DOHH2 (cell line): ENCODE results near the gene TMTC1.

Source experiments
- H3F3A ChIP-seq: fragments of 200-600 bp; sonication (generic), shearing (Covaris generic); 2 replicates; pipeline ENCODE4 v1.6.0; 2016; ENCODE audit warnings: antibody characterized with exemption, mild to moderate bottlenecking; ENCODE audit not compliant: control insufficient read depth, insufficient read depth
- H3K27ac ChIP-seq: fragments of 200-600 bp; sonication (generic); 2 replicates; pipeline ENCODE4 v1.5.1; 2014; ENCODE audit warnings: low read depth, mild to moderate bottlenecking, low read length, moderate library complexity
- H3K27me3 ChIP-seq: fragments of 200-600 bp; sonication (generic); 2 replicates; pipeline ENCODE4 v1.6.1; 2014; ENCODE audit warnings: mild to moderate bottlenecking, low read length, mixed read lengths; ENCODE audit not compliant: control insufficient read depth
- H3K36me3 ChIP-seq: fragments of 200-600 bp; sonication (generic); 2 replicates; pipeline ENCODE4 v1.6.1; 2014; ENCODE audit warnings: mild to moderate bottlenecking, low read length, moderate library complexity, mixed read lengths; ENCODE audit not compliant: control insufficient read depth
- H3K4me1 ChIP-seq: fragments of 200-600 bp; sonication (generic); 2 replicates; pipeline ENCODE4 v1.6.1; 2014; ENCODE audit warnings: mild to moderate bottlenecking, low read length, mixed read lengths; ENCODE audit not compliant: control insufficient read depth
- H3K4me2 ChIP-seq: fragments of 200-600 bp; sonication (generic); 2 replicates; pipeline ENCODE4 v1.6.0; 2014; ENCODE audit warnings: mild to moderate bottlenecking, low read length, moderate library complexity
- H3K4me3 ChIP-seq: fragments of 200-600 bp; sonication (generic); 2 replicates; pipeline ENCODE4 v1.5.1; 2014; ENCODE audit warnings: mild to moderate bottlenecking, low read length, mixed read lengths
- H3K79me2 ChIP-seq: fragments of 200-600 bp; sonication (generic); 2 replicates; pipeline ENCODE4 v1.6.1; 2014; ENCODE audit warnings: mild to moderate bottlenecking, low read length, mixed read lengths; ENCODE audit not compliant: control insufficient read depth
- H3K9me2 ChIP-seq: fragments of 200-600 bp; sonication (generic); replicated peaks from 2 replicates; pipeline ENCODE4 v1.6.1; 2014; ENCODE audit warnings: mild to moderate bottlenecking, low read length, mixed read lengths; ENCODE audit not compliant: control insufficient read depth
- H3K9me3 ChIP-seq: fragments of 200-600 bp; sonication (generic); 2 replicates; pipeline ENCODE4 v1.6.1; 2014; ENCODE audit warnings: antibody characterized with exemption, low read length, mixed read lengths; ENCODE audit not compliant: control insufficient read depth, insufficient read depth
- H4K20me1 ChIP-seq: fragments of 200-600 bp; sonication (generic); 2 replicates; pipeline ENCODE4 v1.6.0; 2014; ENCODE audit warnings: low read depth, mild to moderate bottlenecking, antibody characterized with exemption, low read length, moderate library complexity; ENCODE audit not compliant: control insufficient read depth, insufficient read depth
- EZH2phosphoT487 ChIP-seq: fragments of 200-600 bp; sonication (generic); IDR thresholded peaks from 2 replicates; pipeline ENCODE4 v1.6.1; 2017; ENCODE audit warnings: borderline replicate concordance, mild to moderate bottlenecking, antibody characterized with exemption, low read length, moderate library complexity, mixed read lengths
- TF ChIP-seq, protein P1 (sequence below): fragments of 200-600 bp; sonication (generic); IDR thresholded peaks from one replicate; pipeline ENCODE4 v1.5.1; 2014; ENCODE audit warnings: antibody characterized with exemption, mild to moderate bottlenecking, low read depth, low read length; ENCODE audit not compliant: poor library complexity, severe bottlenecking

The TMTC1 gene

DNA sequence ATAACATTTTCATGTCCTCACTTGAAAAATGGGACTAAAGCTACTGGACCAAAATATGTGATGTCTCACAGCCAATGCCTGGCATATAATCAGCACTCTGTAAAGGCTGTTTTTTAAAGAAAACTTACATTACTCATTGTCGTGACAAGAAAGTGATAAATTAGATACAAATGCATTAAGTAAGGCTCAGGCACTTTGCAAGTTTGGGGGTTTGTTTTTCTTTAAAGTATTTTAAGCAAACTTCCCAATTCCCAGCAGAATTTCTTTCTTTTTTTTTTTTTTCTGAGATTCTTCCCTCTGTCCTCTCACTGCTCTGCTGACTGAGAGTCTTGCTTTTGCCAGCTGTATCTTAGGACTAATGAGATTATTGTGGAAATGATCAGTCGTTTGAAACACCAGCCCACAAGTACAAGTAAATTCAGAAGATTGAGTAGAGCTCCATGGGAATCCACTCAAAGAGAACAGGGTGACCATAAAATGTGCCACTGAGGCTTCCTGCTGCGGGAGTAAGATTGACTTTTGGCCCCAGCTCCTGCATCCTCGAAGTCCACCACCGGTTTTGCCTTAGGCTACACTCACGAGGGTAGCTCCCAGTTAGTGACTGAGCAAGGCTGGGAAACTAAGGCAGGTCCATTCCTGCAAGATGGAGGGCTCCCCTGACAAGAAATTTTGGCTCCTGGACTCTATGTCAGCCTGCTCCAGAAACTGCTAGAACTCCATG lies 82.8 kb downstream of the TMTC1 start:
- Histone ChIP-seq H3K4me2 (no peak overlapping the region), H3K27ac (no peak overlapping the region), H3K9me2 (no peaks in the 10 kb centered on the region), H3K9me3 (no peaks in the 10 kb centered on the region), H3F3A (no peaks in the 10 kb centered on the region), H3K4me3 (no peak overlapping the region), H3K79me2 (no peaks in the 10 kb centered on the region), H3K36me3 (no peaks in the 10 kb centered on the region), H3K4me1 (no peaks in the 10 kb centered on the region), H3K27me3 (no peaks in the 10 kb centered on the region), H4K20me1 (no peaks in the 10 kb centered on the region)
- TF ChIP-seq, protein P1, sequence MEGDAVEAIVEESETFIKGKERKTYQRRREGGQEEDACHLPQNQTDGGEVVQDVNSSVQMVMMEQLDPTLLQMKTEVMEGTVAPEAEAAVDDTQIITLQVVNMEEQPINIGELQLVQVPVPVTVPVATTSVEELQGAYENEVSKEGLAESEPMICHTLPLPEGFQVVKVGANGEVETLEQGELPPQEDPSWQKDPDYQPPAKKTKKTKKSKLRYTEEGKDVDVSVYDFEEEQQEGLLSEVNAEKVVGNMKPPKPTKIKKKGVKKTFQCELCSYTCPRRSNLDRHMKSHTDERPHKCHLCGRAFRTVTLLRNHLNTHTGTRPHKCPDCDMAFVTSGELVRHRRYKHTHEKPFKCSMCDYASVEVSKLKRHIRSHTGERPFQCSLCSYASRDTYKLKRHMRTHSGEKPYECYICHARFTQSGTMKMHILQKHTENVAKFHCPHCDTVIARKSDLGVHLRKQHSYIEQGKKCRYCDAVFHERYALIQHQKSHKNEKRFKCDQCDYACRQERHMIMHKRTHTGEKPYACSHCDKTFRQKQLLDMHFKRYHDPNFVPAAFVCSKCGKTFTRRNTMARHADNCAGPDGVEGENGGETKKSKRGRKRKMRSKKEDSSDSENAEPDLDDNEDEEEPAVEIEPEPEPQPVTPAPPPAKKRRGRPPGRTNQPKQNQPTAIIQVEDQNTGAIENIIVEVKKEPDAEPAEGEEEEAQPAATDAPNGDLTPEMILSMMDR, result no peak
- TF ChIP-seq EZH2phosphoT487, result no peak

DNA sequence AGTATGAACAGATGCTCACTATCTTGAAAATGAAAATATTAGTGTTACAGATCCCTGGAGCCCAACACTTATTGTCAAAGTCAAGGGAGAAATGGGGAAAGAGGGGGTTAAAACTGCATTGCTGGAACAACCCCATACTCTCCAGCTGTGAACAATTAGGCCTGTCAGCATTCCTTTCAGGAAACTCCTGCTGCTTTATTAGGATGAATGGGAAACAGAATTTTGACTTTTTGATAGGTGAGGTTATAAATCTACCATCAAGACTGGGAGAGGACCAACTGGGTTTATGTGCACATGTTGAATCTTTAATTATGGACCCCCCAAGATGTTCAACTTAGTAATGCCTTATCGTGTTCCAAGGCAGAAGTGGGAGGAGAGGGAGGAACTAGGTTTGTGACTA lies 85.0 kb downstream of the TMTC1 start:
- no peaks in the 10 kb centered on the region for H3K9me2 ChIP-seq
- H3K27ac ChIP-seq, result no peak overlapping the region
- no peaks in the 10 kb centered on the region for H3K9me3 ChIP-seq
- no peaks in the 10 kb centered on the region for H3K79me2 ChIP-seq
- no peak overlapping the region for H3K4me2 ChIP-seq
- H3K4me1 ChIP-seq, result no peaks in the 10 kb centered on the region
- TF ChIP-seq, protein P1, result no peak
- TF ChIP-seq EZH2phosphoT487, result no peak
- no peaks in the 10 kb centered on the region for H3F3A ChIP-seq
- H3K36me3 ChIP-seq, result no peaks in the 10 kb centered on the region
- no peak overlapping the region for H3K4me3 ChIP-seq
- H3K27me3 ChIP-seq, result no peaks in the 10 kb centered on the region
- H4K20me1 ChIP-seq, result no peaks in the 10 kb centered on the region

DNA sequence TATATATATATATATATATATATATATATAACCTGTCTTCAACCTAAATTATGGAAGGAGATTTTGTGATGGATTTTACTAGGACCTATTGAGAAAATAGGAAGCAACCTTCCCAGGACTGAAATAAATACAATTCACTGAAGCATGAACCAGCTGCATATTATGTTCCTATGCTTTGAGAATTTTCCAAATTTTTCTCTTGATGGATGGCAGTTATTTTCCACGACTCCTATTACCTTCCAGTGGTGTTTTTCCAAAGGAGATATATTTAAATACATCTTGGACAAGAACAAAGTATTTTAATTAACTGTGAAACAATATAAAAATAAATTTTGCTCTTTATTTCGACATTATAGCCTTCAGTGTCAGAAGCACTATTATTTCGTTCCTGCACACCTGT lies 87.9 kb downstream of the TMTC1 start:
- Histone ChIP-seq H3K27me3 (no peaks in the 10 kb centered on the region), H3K27ac (no peak overlapping the region), H3K9me2 (no peaks in the 10 kb centered on the region), H3F3A (no peaks in the 10 kb centered on the region), H4K20me1 (no peaks in the 10 kb centered on the region), H3K36me3 (no peaks in the 10 kb centered on the region), H3K4me3 (no peak overlapping the region), H3K4me1 (no peaks in the 10 kb centered on the region), H3K4me2 (no peak overlapping the region), H3K79me2 (no peaks in the 10 kb centered on the region), H3K9me3 (no peaks in the 10 kb centered on the region)
- TF ChIP-seq, protein P1, result no peak
- TF ChIP-seq EZH2phosphoT487, result no peak
